Measurements from ENCODE around the gene DMD.

Gene DMD

GRCh38 chrX:31298916-31299315, 1912.4 kb downstream of the DMD start:
- no peak for DNase-seq (ENCODE audit: low read depth in 2 of 2)

GRCh38 chrX:31297881-31298280, 1913.5 kb downstream of the DMD start:
- DNase-seq (ENCODE audit: low read depth in 2 of 2) = no peak

- no peak for DNase-seq (ENCODE audit: low read depth in 2 of 2)
Observed at GRCh38 chrX:31294475-31294874, 1916.9 kb downstream of the DMD start.

GRCh38 chrX:31293409-31293808, 1917.9 kb downstream of the DMD start:
- DNase-seq (ENCODE audit: low read depth in 2 of 2) = no peak

- DNase-seq (ENCODE audit: low read depth in 2 of 2) = no peak
Observed at GRCh38 chrX:31291131-31291530, 1920.2 kb downstream of the DMD start.

GRCh38 chrX:31287861-31288260, 1923.5 kb downstream of the DMD start:
- DNase-seq (ENCODE audit: low read depth in 2 of 2) = no peak

- DNase-seq (ENCODE audit: low read depth in 2 of 2) = no peak
Observed at GRCh38 chrX:31280580-31280979, 1930.8 kb downstream of the DMD start.

GRCh38 chrX:31279359-31279758, 1932.0 kb downstream of the DMD start:
- no peak for DNase-seq (ENCODE audit: low read depth in 2 of 2)

GRCh38 chrX:31272472-31272775, 1938.9 kb downstream of the DMD start:
- DNase-seq (ENCODE audit: low read depth in 2 of 2) = no peak

- DNase-seq (ENCODE audit: low read depth in 2 of 2) = no peak
Observed at GRCh38 chrX:31271615-31272471, 1939.5 kb downstream of the DMD start.

- DNase-seq (ENCODE audit: low read depth in 2 of 2) = no peak
Observed at GRCh38 chrX:31269914-31270313, 1941.4 kb downstream of the DMD start.

- DNase-seq (ENCODE audit: low read depth in 2 of 2) = no peak
Observed at GRCh38 chrX:31268359-31268758, 1943.0 kb downstream of the DMD start.

- no peak for DNase-seq (ENCODE audit: low read depth in 2 of 2)
Observed at GRCh38 chrX:31266203-31267076, 1944.9 kb downstream of the DMD start.

- no peak for DNase-seq (ENCODE audit: low read depth in 2 of 2)
Observed at GRCh38 chrX:31265383-31265782, 1946.0 kb downstream of the DMD start.

- no peak for DNase-seq (ENCODE audit: low read depth in 2 of 2)
Observed at GRCh38 chrX:31260351-31260750, 1951.0 kb downstream of the DMD start.

- no peak for DNase-seq (ENCODE audit: low read depth in 2 of 2)
Observed at GRCh38 chrX:31258166-31258565, 1953.2 kb downstream of the DMD start.

GRCh38 chrX:31255310-31256033, 1955.9 kb downstream of the DMD start:
- DNase-seq (ENCODE audit: low read depth in 2 of 2) = no peak

- DNase-seq (ENCODE audit: low read depth in 2 of 2) = no peak
Observed at GRCh38 chrX:31252133-31252532, 1959.2 kb downstream of the DMD start.

- no peak for DNase-seq (ENCODE audit: low read depth in 2 of 2)
Observed at GRCh38 chrX:31251336-31251735, 1960.0 kb downstream of the DMD start.

- DNase-seq (ENCODE audit: low read depth in 2 of 2) = no peak
Observed at GRCh38 chrX:31245714-31246113, 1965.6 kb downstream of the DMD start.

- DNase-seq (ENCODE audit: low read depth in 2 of 2) = no peak
Observed at GRCh38 chrX:31243804-31244203, 1967.5 kb downstream of the DMD start.

- no peak for DNase-seq (ENCODE audit: low read depth in 2 of 2)
Observed at GRCh38 chrX:31240982-31241381, 1970.4 kb downstream of the DMD start.
